NCI-H82 treated with DMSO at 0.1 percent for 48 hours (cell line): ENCODE results near the gene MTG2.

Source experiments
- DNase-seq: peaks from one replicate; lab custom pipeline; 2025; ENCODE audit not compliant: unreplicated experiment; lab: John Stamatoyannopoulos, UW

MTG2 gene

GRCh38 chr20:62229667-62230066 lies 46.8 kb downstream of the MTG2 start:
- DNase-seq = no peak

- no peak for DNase-seq
Measured at GRCh38 chr20:62230276-62230675, 47.4 kb downstream of the MTG2 start.

GRCh38 chr20:62230696-62231095 lies 47.9 kb downstream of the MTG2 start:
- no peak for DNase-seq

- no peak for DNase-seq
Measured at GRCh38 chr20:62231292-62231691, 48.5 kb downstream of the MTG2 start.

GRCh38 chr20:62232194-62232593 lies 49.4 kb downstream of the MTG2 start:
- no peak for DNase-seq

- no peak for DNase-seq
Measured at GRCh38 chr20:62232770-62233645, 50.2 kb downstream of the MTG2 start.

- no peak for DNase-seq
Measured at GRCh38 chr20:62233684-62234083, 50.9 kb downstream of the MTG2 start.

GRCh38 chr20:62234339-62234738 lies 51.5 kb downstream of the MTG2 start:
- no peak for DNase-seq

- no peak for DNase-seq
Measured at GRCh38 chr20:62235001-62235776, 52.4 kb downstream of the MTG2 start.

- no peak for DNase-seq
Measured at GRCh38 chr20:62235777-62236157, 52.9 kb downstream of the MTG2 start.

GRCh38 chr20:62236200-62236599 lies 53.4 kb downstream of the MTG2 start:
- no peak for DNase-seq

- no peak for DNase-seq
Measured at GRCh38 chr20:62236766-62237513, 54.1 kb downstream of the MTG2 start.

- DNase-seq = no peak
Measured at GRCh38 chr20:62237514-62237800, 54.6 kb downstream of the MTG2 start.

- DNase-seq = peak; percentile 93
Measured at GRCh38 chr20:62237801-62238568, 55.2 kb downstream of the MTG2 start, which contains the start of gene OSBPL2. Gene OSBPL2, plus strand, starts transcription at chr20:62238521. Its CDS starts 17,664 bp downstream, at chr20:62256185.

GRCh38 chr20:62238569-62239277 lies 55.9 kb downstream of the MTG2 start:
- DNase-seq = no peak

GRCh38 chr20:62239278-62239879 lies 56.6 kb downstream of the MTG2 start:
- DNase-seq = no peak

- no peak for DNase-seq
Measured at GRCh38 chr20:62240020-62240685, 57.3 kb downstream of the MTG2 start.

- no peak for DNase-seq
Measured at GRCh38 chr20:62241506-62241905, 58.7 kb downstream of the MTG2 start.

- DNase-seq = no peak
Measured at GRCh38 chr20:62242176-62242575, 59.3 kb downstream of the MTG2 start.
